GM23248 (cell line): Measurements from ENCODE around the gene WFIKKN1.

Source experiments
- EZH2 ChIP-seq: fragments of 200-600 bp; sonication (generic); IDR thresholded peaks from 2 replicates; pipeline ENCODE4 v1.6.1; 2018; ENCODE audit warnings: antibody characterized with exemption, mild to moderate bottlenecking; ENCODE audit not compliant: insufficient read depth, poor library complexity, severe bottlenecking
- EZH2phosphoT487 ChIP-seq: fragments of 200-600 bp; sonication (generic); IDR thresholded peaks from 2 replicates; pipeline ENCODE4 v1.6.1; 2018; ENCODE audit warnings: antibody characterized with exemption, moderate library complexity, mild to moderate bottlenecking, low read depth; ENCODE audit not compliant: insufficient read depth

GRCh38 chr16:659618-660017 lies 28.8 kb downstream of the WFIKKN1 start:
- no peak for TF ChIP-seq EZH2
- TF ChIP-seq EZH2phosphoT487, result no peak
